ENCODE data around the gene OR51I2. TPM values are rescaled to one million over a fixed set of nuclear protein-coding genes. Genes with fewer than 3 reads are reported as not detected.

Gene OR51I2
- total RNA-seq, 1 donor from 2014 or later: not detected

- Mint-ChIP-seq H3K4me1 (no peaks in the 10 kb centered on the region), H3K27ac (no peak overlapping the region), H3K36me3 (no peaks in the 10 kb centered on the region), H3K27me3 (ENCODE audit: insufficient read depth, low read depth) (no peaks in the 10 kb centered on the region), H3K9me3 (no peaks in the 10 kb centered on the region), H3K4me3 (no peak overlapping the region)
- no peak overlapping the region for H3K27ac ChIP-seq
- no peaks in the 10 kb centered on the region for H3K9me3 ChIP-seq (ENCODE audit: low read depth)
- H3K4me3 ChIP-seq: no peak overlapping the region
- no peaks in the 10 kb centered on the region for H3K36me3 ChIP-seq
- H3K9ac ChIP-seq: no peak overlapping the region
- no peaks in the 10 kb centered on the region for H3F3A ChIP-seq (ENCODE audit: low read depth)
- H2AFZ ChIP-seq (replicated peaks): no peak overlapping the region
- H4K20me1 ChIP-seq (ENCODE audit: low read depth): no peaks in the 10 kb centered on the region
- TF ChIP-seq EZH2 (IDR thresholded peaks at IDR 0.05): no peak
- TF ChIP-seq CTCF (IDR thresholded peaks at IDR 0.05): no peak
- TF ChIP-seq EZH2phosphoT487 (IDR thresholded peaks at IDR 0.05): no peak
- no peaks in the 10 kb centered on the region for H3K27me3 ChIP-seq
- no peak overlapping the region for H3K4me2 ChIP-seq
- no peaks in the 10 kb centered on the region for H3K79me2 ChIP-seq (ENCODE audit: low read depth)
- DNase-seq (ENCODE audit: low spot score): no peak
- H3K4me1 ChIP-seq: peaks cover 4% of the 10 kb centered on the region
Observed at GRCh38 chr11:5489576-5490357, 40.6 kb downstream of the OR51I2 start.

- Histone ChIP-seq H3K27ac (no peak overlapping the region), H3K9ac (no peak overlapping the region), H3K4me1 (no peaks in the 10 kb centered on the region), H2AFZ (replicated peaks) (no peak overlapping the region), H3K36me3 (no peaks in the 10 kb centered on the region), H4K20me1 (ENCODE audit: low read depth) (no peaks in the 10 kb centered on the region), H3F3A (ENCODE audit: low read depth) (no peaks in the 10 kb centered on the region), H3K27me3 (no peaks in the 10 kb centered on the region), H3K9me3 (ENCODE audit: low read depth) (no peaks in the 10 kb centered on the region), H3K4me3 (no peak overlapping the region), H3K79me2 (ENCODE audit: low read depth) (no peaks in the 10 kb centered on the region), H3K4me2 (no peak overlapping the region)
- DNase-seq (ENCODE audit: low spot score): no peak
- no peaks in the 10 kb centered on the region for H3K36me3 Mint-ChIP-seq
- H3K4me3 Mint-ChIP-seq: no peak overlapping the region
- H3K27me3 Mint-ChIP-seq (ENCODE audit: insufficient read depth, low read depth): no peaks in the 10 kb centered on the region
- TF ChIP-seq CTCF (IDR thresholded peaks at IDR 0.05): no peak
- TF ChIP-seq EZH2 (IDR thresholded peaks at IDR 0.05): no peak
- TF ChIP-seq EZH2phosphoT487 (IDR thresholded peaks at IDR 0.05): no peak
- H3K4me1 Mint-ChIP-seq: no peaks in the 10 kb centered on the region
- H3K27ac Mint-ChIP-seq: no peak overlapping the region
- no peaks in the 10 kb centered on the region for H3K9me3 Mint-ChIP-seq
Observed at GRCh38 chr11:5499671-5500070, 50.5 kb downstream of the OR51I2 start.

- Histone ChIP-seq H3K27me3 (no peaks in the 10 kb centered on the region), H3F3A (ENCODE audit: low read depth) (no peaks in the 10 kb centered on the region), H3K9me3 (ENCODE audit: low read depth) (no peaks in the 10 kb centered on the region), H3K36me3 (no peaks in the 10 kb centered on the region), H2AFZ (replicated peaks) (no peak overlapping the region), H3K9ac (no peak overlapping the region), H3K4me3 (no peak overlapping the region), H3K4me1 (no peaks in the 10 kb centered on the region), H3K4me2 (no peak overlapping the region), H4K20me1 (ENCODE audit: low read depth) (no peaks in the 10 kb centered on the region), H3K79me2 (ENCODE audit: low read depth) (no peaks in the 10 kb centered on the region), H3K27ac (no peak overlapping the region)
- no peaks in the 10 kb centered on the region for H3K4me1 Mint-ChIP-seq
- no peak overlapping the region for H3K4me3 Mint-ChIP-seq
- H3K27me3 Mint-ChIP-seq (ENCODE audit: insufficient read depth, low read depth): no peaks in the 10 kb centered on the region
- no peak for TF ChIP-seq EZH2phosphoT487 (IDR thresholded peaks at IDR 0.05)
- DNase-seq (ENCODE audit: low spot score): no peak
- H3K27ac Mint-ChIP-seq: no peak overlapping the region
- no peaks in the 10 kb centered on the region for H3K9me3 Mint-ChIP-seq
- no peaks in the 10 kb centered on the region for H3K36me3 Mint-ChIP-seq
Observed at GRCh38 chr11:5500393-5500801, 51.3 kb downstream of the OR51I2 start.

GRCh38 chr11:5504403-5504921 lies 55.3 kb downstream of the OR51I2 start:
- Histone ChIP-seq H4K20me1 (ENCODE audit: low read depth) (no peaks in the 10 kb centered on the region), H3K9me3 (ENCODE audit: low read depth) (no peaks in the 10 kb centered on the region), H3K27me3 (no peaks in the 10 kb centered on the region), H3K4me3 (no peak overlapping the region), H3K4me1 (no peaks in the 10 kb centered on the region), H3K27ac (no peak overlapping the region), H3K36me3 (no peaks in the 10 kb centered on the region), H3K79me2 (ENCODE audit: low read depth) (no peaks in the 10 kb centered on the region), H3F3A (ENCODE audit: low read depth) (no peaks in the 10 kb centered on the region), H3K9ac (no peak overlapping the region), H2AFZ (replicated peaks) (no peak overlapping the region), H3K4me2 (no peak overlapping the region)
- DNase-seq (ENCODE audit: low spot score): no peak
- H3K4me1 Mint-ChIP-seq: no peaks in the 10 kb centered on the region
- no peak for TF ChIP-seq EZH2phosphoT487 (IDR thresholded peaks at IDR 0.05)
- peaks cover 4% of the 10 kb centered on the region for H3K27me3 Mint-ChIP-seq (ENCODE audit: insufficient read depth, low read depth)
- no peak overlapping the region for H3K4me3 Mint-ChIP-seq
- H3K27ac Mint-ChIP-seq: no peak overlapping the region
- no peaks in the 10 kb centered on the region for H3K36me3 Mint-ChIP-seq
- no peaks in the 10 kb centered on the region for H3K9me3 Mint-ChIP-seq
